BLaER1 treated with 17β-estradiol and CSF1 and Interleukin-3, amounts not matched to agents 10 nM and 100 nM (cell line): ENCODE measurements around the gene SPATA2.

Experiments
- H3K27ac ChIP-seq, 11 experiments: shearing (Covaris generic); formaldehyde crosslinking; 2 replicates each; pipeline ENCODE4 v1.8.1; 2022
- H3K27me3 ChIP-seq, 11 experiments: shearing (Covaris generic); formaldehyde crosslinking; 2 replicates each; pipeline ENCODE4 v1.8.1; 2022
- H3K36me3 ChIP-seq, 11 experiments: shearing (Covaris generic); formaldehyde crosslinking; 2 replicates each; pipeline ENCODE4 v1.8.1; 2022
- H3K4me1 ChIP-seq, 10 experiments: shearing (Covaris generic); formaldehyde crosslinking; 2 replicates each; pipeline ENCODE4 v1.8.1; 2022
- H3K4me2 ChIP-seq, 11 experiments: shearing (Covaris generic); formaldehyde crosslinking; 2 replicates each; pipeline ENCODE4 v1.8.1; 2022
- H3K4me3 ChIP-seq, 10 experiments: shearing (Covaris generic); formaldehyde crosslinking; 2 replicates each; pipeline ENCODE4 v1.8.1; 2022
- H3K9ac ChIP-seq, 11 experiments: shearing (Covaris generic); formaldehyde crosslinking; 2 replicates each; pipeline ENCODE4 v1.8.1; 2022
- H3K9me3 ChIP-seq, 11 experiments: shearing (Covaris generic); formaldehyde crosslinking; replicated peaks in 1 of 11; 2 replicates each; pipeline ENCODE4 v1.8.1; 2022
- H4K20me1 ChIP-seq, 11 experiments: shearing (Covaris generic); formaldehyde crosslinking; 2 replicates each; pipeline ENCODE4 v1.8.1; 2022
- Cebpa-rat ChIP-seq, 11 experiments: shearing (Covaris generic); IDR thresholded peaks; 2 replicates each; pipeline ENCODE4 v1.8.1; 2022

SPATA2 gene

GRCh38 chr20:49887251-49888211 lies 27.8 kb downstream of the SPATA2 start:
- H3K9me3 ChIP-seq = no peaks in the 10 kb centered on the region
- H3K27me3 ChIP-seq = no peaks in the 10 kb centered on the region
- peak overlapping the region in 3 of 10 experiments; percentile 0 to 32 (median 22); a peak in 4 of 20 replicates for H3K4me3 ChIP-seq
- peaks cover 20 to 32% (median 27%) of the 10 kb centered on the region in 11 experiments for H3K36me3 ChIP-seq
- peak overlapping the region; percentile 68 to 92 (median 81) for H3K4me2 ChIP-seq
- H4K20me1 ChIP-seq = peaks cover 0 to 21% (median 0%) of the 10 kb centered on the region in 11 experiments; a peak in 5 of 22 replicates
- H3K27ac ChIP-seq = peak overlapping the region in 10 of 11 experiments; percentile 7 to 88 (median 80); a peak in 19 of 22 replicates
- no peak for TF ChIP-seq Cebpa-rat (IDR thresholded peaks at IDR 0.05)
- peaks cover 63 to 84% (median 79%) of the 10 kb centered on the region in 10 experiments for H3K4me1 ChIP-seq
- H3K9ac ChIP-seq = peak overlapping the region; percentile 33 to 81 (median 71); a peak in 21 of 22 replicates

- Histone ChIP-seq H3K27ac (peak overlapping the region in 10 of 11 experiments; percentile 7 to 88 (median 80); a peak in 19 of 22 replicates), H3K9me3 (no peaks in the 10 kb centered on the region), H3K27me3 (no peaks in the 10 kb centered on the region), H3K4me3 (peak overlapping the region in 2 of 10 experiments; percentile 0 to 32; a peak in 1 of 20 replicates), H3K4me2 (peak overlapping the region; percentile 68 to 92 (median 81)), H3K4me1 (peaks cover 54 to 75% (median 70%) of the 10 kb centered on the region in 10 experiments), H3K9ac (peak overlapping the region; percentile 33 to 81 (median 71); a peak in 21 of 22 replicates), H3K36me3 (peaks cover 20 to 40% (median 35%) of the 10 kb centered on the region in 11 experiments), H4K20me1 (peaks cover 0 to 22% (median 0%) of the 10 kb centered on the region in 11 experiments; a peak in 5 of 22 replicates)
- TF ChIP-seq Cebpa-rat (IDR thresholded peaks at IDR 0.05) = no peak
These were observed 28.6 kb downstream of the SPATA2 start for GRCh38 chr20:49886571-49887213.

GRCh38 chr20:49885558-49886332 lies 29.6 kb downstream of the SPATA2 start:
- TF ChIP-seq Cebpa-rat (IDR thresholded peaks at IDR 0.05) = no peak
- Histone ChIP-seq H3K4me2 (peak overlapping the region; percentile 68 to 92 (median 81); a peak in 20 of 22 replicates), H3K9ac (peak overlapping the region in 7 of 11 experiments; percentile 63 to 81 (median 74); a peak in 13 of 22 replicates), H3K36me3 (peaks cover 25 to 46% (median 43%) of the 10 kb centered on the region in 11 experiments), H3K9me3 (no peaks in the 10 kb centered on the region), H3K27me3 (no peaks in the 10 kb centered on the region), H4K20me1 (peaks cover 0 to 22% (median 0%) of the 10 kb centered on the region in 11 experiments; a peak in 5 of 22 replicates), H3K4me1 (peaks cover 45 to 66% (median 62%) of the 10 kb centered on the region in 10 experiments), H3K27ac (peak overlapping the region in 8 of 11 experiments; percentile 73 to 88 (median 82); a peak in 13 of 22 replicates), H3K4me3 (no peak overlapping the region)

GRCh38 chr20:49883246-49883802 lies 32.0 kb downstream of the SPATA2 start:
- H3K9me3 ChIP-seq = no peaks in the 10 kb centered on the region

DNA sequence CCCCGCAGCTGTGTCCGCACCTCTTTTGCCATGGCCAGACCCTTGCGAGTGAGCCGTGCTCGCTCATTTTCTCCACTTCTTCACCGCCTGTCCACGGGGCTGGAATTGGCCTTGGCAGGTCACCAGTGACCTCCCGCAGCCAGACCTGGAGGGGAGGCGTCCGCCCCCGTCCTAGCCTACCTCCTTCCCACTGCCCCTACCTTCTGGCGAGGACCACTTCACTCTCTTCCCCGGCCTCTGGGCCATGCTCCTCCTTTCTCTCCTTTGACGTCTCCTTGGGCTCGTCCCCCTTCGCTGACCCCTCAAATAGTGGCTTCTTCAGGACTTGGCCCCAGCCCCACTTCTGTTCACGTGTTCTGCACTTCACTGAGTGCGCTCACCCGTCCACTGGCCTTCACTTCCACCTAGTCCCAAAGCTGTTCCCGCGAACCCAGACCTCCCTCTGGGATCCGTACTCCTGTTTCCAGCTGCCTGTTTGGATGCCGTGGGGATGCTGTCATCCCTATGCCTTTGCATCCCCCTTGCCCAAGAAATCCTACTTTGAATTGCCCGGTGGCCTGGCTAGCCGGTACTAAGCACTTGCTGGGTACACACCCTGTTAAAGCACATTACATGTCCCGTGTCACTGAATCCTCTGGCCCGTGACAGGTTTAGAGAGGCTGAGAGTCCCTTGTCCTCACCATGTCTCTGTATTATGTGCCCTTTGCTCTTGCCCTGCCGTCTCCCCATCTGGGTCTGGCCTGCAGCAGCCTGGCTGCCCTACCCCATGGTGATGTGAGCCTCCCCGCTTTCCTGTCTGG lies 33.0 kb downstream of the SPATA2 start:
- no peak for TF ChIP-seq Cebpa-rat (IDR thresholded peaks at IDR 0.05)
- H3K36me3 ChIP-seq = peaks cover 39 to 77% (median 57%) of the 10 kb centered on the region in 11 experiments
- 0 out of 22 replicates have a peak overlapping the region, but pooled peaks of 1 of the 11 experiments have one; percentile 5 for H3K27ac ChIP-seq
- H3K27me3 ChIP-seq = no peaks in the 10 kb centered on the region
- H3K9ac ChIP-seq = no peak overlapping the region
- H3K4me3 ChIP-seq = no peak overlapping the region
- peaks cover 0 to 14% (median 0%) of the 10 kb centered on the region in 11 experiments; a peak in 3 of 22 replicates for H4K20me1 ChIP-seq
- no peaks in the 10 kb centered on the region for H3K9me3 ChIP-seq
- H3K4me1 ChIP-seq = peaks cover 11 to 32% (median 30%) of the 10 kb centered on the region in 10 experiments
- no peak overlapping the region for H3K4me2 ChIP-seq

More at GRCh38 chr20:49883246-49883802, 32.0 kb downstream of the SPATA2 start:
- peaks cover 21 to 42% (median 39%) of the 10 kb centered on the region in 10 experiments for H3K4me1 ChIP-seq
- H3K9ac ChIP-seq = no peak overlapping the region
- H3K27me3 ChIP-seq = no peaks in the 10 kb centered on the region
- peaks cover 39 to 68% (median 57%) of the 10 kb centered on the region in 11 experiments for H3K36me3 ChIP-seq
- H3K27ac ChIP-seq = no peak overlapping the region
- H3K4me3 ChIP-seq = no peak overlapping the region
- no peak for TF ChIP-seq Cebpa-rat (IDR thresholded peaks at IDR 0.05)
- H3K4me2 ChIP-seq = no peak overlapping the region
- H4K20me1 ChIP-seq = peaks cover 0 to 21% (median 0%) of the 10 kb centered on the region in 11 experiments; a peak in 5 of 22 replicates

- no peak for TF ChIP-seq Cebpa-rat (IDR thresholded peaks at IDR 0.05)
- Histone ChIP-seq H3K4me2 (no peak overlapping the region), H3K27ac (no peak overlapping the region), H3K9ac (no peak overlapping the region), H3K4me1 (peaks cover 0 to 17% (median 15%) of the 10 kb centered on the region in 10 experiments; a peak in 12 of 20 replicates), H3K9me3 (no peaks in the 10 kb centered on the region), H3K4me3 (no peak overlapping the region), H4K20me1 (0 out of 22 replicates have a peak, but pooled peaks cover 0 to 6% (median 0%) of the 10 kb centered on the region in 11 experiments), H3K36me3 (peaks cover 39 to 90% (median 63%) of the 10 kb centered on the region in 11 experiments), H3K27me3 (no peaks in the 10 kb centered on the region)
These were observed 34.4 kb downstream of the SPATA2 start for GRCh38 chr20:49880724-49881445.

- Histone ChIP-seq H4K20me1 (0 out of 22 replicates have a peak, but pooled peaks cover 0 to 6% (median 0%) of the 10 kb centered on the region in 11 experiments), H3K9ac (no peak overlapping the region), H3K27ac (no peak overlapping the region), H3K4me2 (no peak overlapping the region), H3K4me1 (peaks cover 0 to 10% (median 9%) of the 10 kb centered on the region in 10 experiments; a peak in 10 of 20 replicates), H3K9me3 (no peaks in the 10 kb centered on the region), H3K4me3 (no peak overlapping the region), H3K27me3 (no peaks in the 10 kb centered on the region), H3K36me3 (peaks cover 38 to 92% (median 63%) of the 10 kb centered on the region in 11 experiments)
- no peak for TF ChIP-seq Cebpa-rat (IDR thresholded peaks at IDR 0.05)
These were observed 35.2 kb downstream of the SPATA2 start for GRCh38 chr20:49880177-49880576.
